ENCODE data around the gene CTDSPL. TPM values are rescaled to one million over a fixed set of nuclear protein-coding genes. Genes with fewer than 3 reads are reported as not detected.

The CTDSPL gene
- total and polyA plus RNA-seq, 4 donors, result 8.4 to 17.2 (median 14.2) TPM

DNA sequence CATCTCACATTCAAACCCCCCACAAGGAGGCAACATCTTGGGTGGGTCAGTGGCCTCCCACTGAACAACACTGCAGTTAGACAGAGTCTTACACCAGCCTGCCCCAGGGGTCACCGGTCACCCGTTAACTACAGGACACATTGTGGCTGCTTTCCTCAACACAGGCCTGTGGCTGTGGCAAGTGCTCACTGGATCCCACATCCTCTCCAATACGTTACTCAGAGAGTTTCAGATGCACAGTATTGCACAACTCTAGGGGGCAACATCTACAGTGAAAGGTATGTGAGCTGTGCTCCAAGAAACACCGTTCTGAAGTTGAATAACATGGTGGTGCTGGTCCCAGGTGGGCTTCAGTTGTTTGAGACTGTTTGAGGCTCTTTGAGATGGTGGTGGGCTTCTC is 41.0 kb downstream of the CTDSPL start:
- Histone ChIP-seq H3K4me1 (ENCODE audit: control insufficient read depth in 4 of 4, insufficient read depth in 4 of 4, low read length in 3 of 4) (peaks cover 0 to 12% (median under 1%) of the 10 kb centered on the region in 4 donors), H3K36me3 (ENCODE audit: control insufficient read depth in 4 of 4, insufficient read depth in 3 of 4, low read depth in 1 of 4, low read length in 3 of 4) (no peaks in the 10 kb centered on the region), H3K27me3 (ENCODE audit: control insufficient read depth in 4 of 4, insufficient read depth in 4 of 4, low read length in 3 of 4) (no peaks in the 10 kb centered on the region), H3K4me3 (ENCODE audit: low read depth in 1 of 3, low read length in 3 of 3) (no peak overlapping the region), H3K9ac (ENCODE audit: low read depth in 1 of 2, low read length in 2 of 2) (no peak overlapping the region), H3K9me3 (ENCODE audit: control insufficient read depth in 4 of 4, low read length in 3 of 4) (no peaks in the 10 kb centered on the region), H3K27ac (ENCODE audit: low read depth in 1 of 2, low read length in 2 of 2) (no peak overlapping the region)
- TF ChIP-seq GABPA (IDR thresholded peaks at IDR 0.05 in 1 of 2, conservative IDR thresholded peaks at IDR 0.05 in 1 of 2) (no peak), TAF1 (conservative IDR thresholded peaks at IDR 0.05) (no peak), RAD21 (IDR thresholded peaks at IDR 0.05) (no peak), YY1 (IDR thresholded peaks at IDR 0.05) (no peak), HNF4G (IDR thresholded peaks at IDR 0.05) (no peak), EGR1 (IDR thresholded peaks at IDR 0.05; ENCODE audit: low read depth in 2 of 2) (no peak), HNF4A (conservative IDR thresholded peaks at IDR 0.05) (no peak)
- TF ChIP-seq, protein P1, sequence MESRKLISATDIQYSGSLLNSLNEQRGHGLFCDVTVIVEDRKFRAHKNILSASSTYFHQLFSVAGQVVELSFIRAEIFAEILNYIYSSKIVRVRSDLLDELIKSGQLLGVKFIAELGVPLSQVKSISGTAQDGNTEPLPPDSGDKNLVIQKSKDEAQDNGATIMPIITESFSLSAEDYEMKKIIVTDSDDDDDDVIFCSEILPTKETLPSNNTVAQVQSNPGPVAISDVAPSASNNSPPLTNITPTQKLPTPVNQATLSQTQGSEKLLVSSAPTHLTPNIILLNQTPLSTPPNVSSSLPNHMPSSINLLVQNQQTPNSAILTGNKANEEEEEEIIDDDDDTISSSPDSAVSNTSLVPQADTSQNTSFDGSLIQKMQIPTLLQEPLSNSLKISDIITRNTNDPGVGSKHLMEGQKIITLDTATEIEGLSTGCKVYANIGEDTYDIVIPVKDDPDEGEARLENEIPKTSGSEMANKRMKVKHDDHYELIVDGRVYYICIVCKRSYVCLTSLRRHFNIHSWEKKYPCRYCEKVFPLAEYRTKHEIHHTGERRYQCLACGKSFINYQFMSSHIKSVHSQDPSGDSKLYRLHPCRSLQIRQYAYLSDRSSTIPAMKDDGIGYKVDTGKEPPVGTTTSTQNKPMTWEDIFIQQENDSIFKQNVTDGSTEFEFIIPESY (IDR thresholded peaks at IDR 0.05), result no peak
- TF ChIP-seq, protein P2, sequence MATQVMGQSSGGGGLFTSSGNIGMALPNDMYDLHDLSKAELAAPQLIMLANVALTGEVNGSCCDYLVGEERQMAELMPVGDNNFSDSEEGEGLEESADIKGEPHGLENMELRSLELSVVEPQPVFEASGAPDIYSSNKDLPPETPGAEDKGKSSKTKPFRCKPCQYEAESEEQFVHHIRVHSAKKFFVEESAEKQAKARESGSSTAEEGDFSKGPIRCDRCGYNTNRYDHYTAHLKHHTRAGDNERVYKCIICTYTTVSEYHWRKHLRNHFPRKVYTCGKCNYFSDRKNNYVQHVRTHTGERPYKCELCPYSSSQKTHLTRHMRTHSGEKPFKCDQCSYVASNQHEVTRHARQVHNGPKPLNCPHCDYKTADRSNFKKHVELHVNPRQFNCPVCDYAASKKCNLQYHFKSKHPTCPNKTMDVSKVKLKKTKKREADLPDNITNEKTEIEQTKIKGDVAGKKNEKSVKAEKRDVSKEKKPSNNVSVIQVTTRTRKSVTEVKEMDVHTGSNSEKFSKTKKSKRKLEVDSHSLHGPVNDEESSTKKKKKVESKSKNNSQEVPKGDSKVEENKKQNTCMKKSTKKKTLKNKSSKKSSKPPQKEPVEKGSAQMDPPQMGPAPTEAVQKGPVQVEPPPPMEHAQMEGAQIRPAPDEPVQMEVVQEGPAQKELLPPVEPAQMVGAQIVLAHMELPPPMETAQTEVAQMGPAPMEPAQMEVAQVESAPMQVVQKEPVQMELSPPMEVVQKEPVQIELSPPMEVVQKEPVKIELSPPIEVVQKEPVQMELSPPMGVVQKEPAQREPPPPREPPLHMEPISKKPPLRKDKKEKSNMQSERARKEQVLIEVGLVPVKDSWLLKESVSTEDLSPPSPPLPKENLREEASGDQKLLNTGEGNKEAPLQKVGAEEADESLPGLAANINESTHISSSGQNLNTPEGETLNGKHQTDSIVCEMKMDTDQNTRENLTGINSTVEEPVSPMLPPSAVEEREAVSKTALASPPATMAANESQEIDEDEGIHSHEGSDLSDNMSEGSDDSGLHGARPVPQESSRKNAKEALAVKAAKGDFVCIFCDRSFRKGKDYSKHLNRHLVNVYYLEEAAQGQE (IDR thresholded peaks at IDR 0.05), result no peak
- TF ChIP-seq, protein P3, sequence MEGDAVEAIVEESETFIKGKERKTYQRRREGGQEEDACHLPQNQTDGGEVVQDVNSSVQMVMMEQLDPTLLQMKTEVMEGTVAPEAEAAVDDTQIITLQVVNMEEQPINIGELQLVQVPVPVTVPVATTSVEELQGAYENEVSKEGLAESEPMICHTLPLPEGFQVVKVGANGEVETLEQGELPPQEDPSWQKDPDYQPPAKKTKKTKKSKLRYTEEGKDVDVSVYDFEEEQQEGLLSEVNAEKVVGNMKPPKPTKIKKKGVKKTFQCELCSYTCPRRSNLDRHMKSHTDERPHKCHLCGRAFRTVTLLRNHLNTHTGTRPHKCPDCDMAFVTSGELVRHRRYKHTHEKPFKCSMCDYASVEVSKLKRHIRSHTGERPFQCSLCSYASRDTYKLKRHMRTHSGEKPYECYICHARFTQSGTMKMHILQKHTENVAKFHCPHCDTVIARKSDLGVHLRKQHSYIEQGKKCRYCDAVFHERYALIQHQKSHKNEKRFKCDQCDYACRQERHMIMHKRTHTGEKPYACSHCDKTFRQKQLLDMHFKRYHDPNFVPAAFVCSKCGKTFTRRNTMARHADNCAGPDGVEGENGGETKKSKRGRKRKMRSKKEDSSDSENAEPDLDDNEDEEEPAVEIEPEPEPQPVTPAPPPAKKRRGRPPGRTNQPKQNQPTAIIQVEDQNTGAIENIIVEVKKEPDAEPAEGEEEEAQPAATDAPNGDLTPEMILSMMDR (IDR thresholded peaks at IDR 0.05; ENCODE audit: low read depth, low read length, missing input control), result no peak
- TF ChIP-seq, protein P4, sequence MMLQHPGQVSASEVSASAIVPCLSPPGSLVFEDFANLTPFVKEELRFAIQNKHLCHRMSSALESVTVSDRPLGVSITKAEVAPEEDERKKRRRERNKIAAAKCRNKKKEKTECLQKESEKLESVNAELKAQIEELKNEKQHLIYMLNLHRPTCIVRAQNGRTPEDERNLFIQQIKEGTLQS (IDR thresholded peaks at IDR 0.05), result no peak
- TF ChIP-seq, protein P5, sequence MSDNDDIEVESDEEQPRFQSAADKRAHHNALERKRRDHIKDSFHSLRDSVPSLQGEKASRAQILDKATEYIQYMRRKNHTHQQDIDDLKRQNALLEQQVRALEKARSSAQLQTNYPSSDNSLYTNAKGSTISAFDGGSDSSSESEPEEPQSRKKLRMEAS (IDR thresholded peaks at IDR 0.05), result no peak
- WGBS, result 80% methylated on average over 4 of the region's 4 CpGs
- DNase-seq (ENCODE audit: low spot score), result no peak

DNA sequence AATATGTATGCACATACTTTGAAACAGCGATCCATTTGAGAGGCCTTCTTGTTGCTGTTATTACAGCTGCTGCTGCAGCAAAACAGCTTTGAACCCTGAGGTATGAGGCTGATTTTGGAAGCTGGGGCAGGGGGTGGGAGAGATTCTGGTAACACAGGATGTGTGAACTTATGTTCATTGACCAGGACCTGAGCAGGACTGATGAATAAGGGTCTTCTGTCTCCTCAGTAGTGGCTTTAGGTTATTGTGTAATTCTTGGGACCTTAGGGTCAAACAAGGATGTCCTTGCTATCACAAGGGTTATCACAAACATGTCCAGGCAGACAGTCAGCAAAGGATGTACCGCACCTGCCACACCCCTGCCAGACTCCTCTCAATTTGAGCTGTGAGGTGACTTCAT is 41.6 kb downstream of the CTDSPL start:
- Histone ChIP-seq H3K9me3 (ENCODE audit: control insufficient read depth in 4 of 4, low read length in 3 of 4) (no peaks in the 10 kb centered on the region), H3K36me3 (ENCODE audit: control insufficient read depth in 4 of 4, insufficient read depth in 3 of 4, low read depth in 1 of 4, low read length in 3 of 4) (no peaks in the 10 kb centered on the region), H3K4me1 (ENCODE audit: control insufficient read depth in 4 of 4, insufficient read depth in 4 of 4, low read length in 3 of 4) (peaks cover 0 to 12% (median under 1%) of the 10 kb centered on the region in 4 donors), H3K9ac (ENCODE audit: low read depth in 1 of 2, low read length in 2 of 2) (no peak overlapping the region), H3K27me3 (ENCODE audit: control insufficient read depth in 4 of 4, insufficient read depth in 4 of 4, low read length in 3 of 4) (no peaks in the 10 kb centered on the region), H3K4me3 (ENCODE audit: low read depth in 1 of 3, low read length in 3 of 3) (no peak overlapping the region), H3K27ac (ENCODE audit: low read depth in 1 of 2, low read length in 2 of 2) (no peak overlapping the region)
- 82% methylated on average over 2 of the region's 2 CpGs for WGBS
- DNase-seq (ENCODE audit: low spot score), result no peak
- TF ChIP-seq, protein P5 (IDR thresholded peaks at IDR 0.05), result no peak
- TF ChIP-seq, protein P2 (IDR thresholded peaks at IDR 0.05), result no peak
- TF ChIP-seq HNF4A (conservative IDR thresholded peaks at IDR 0.05), result no peak
- TF ChIP-seq GABPA (IDR thresholded peaks at IDR 0.05 in 1 of 2, conservative IDR thresholded peaks at IDR 0.05 in 1 of 2), result no peak
- no peak for TF ChIP-seq FOXA1 (IDR thresholded peaks at IDR 0.05)
- TF ChIP-seq, protein P3 (IDR thresholded peaks at IDR 0.05; ENCODE audit: low read depth, low read length, missing input control), result no peak
- no peak for TF ChIP-seq RXRA (IDR thresholded peaks at IDR 0.05)
- no peak for TF ChIP-seq EGR1 (IDR thresholded peaks at IDR 0.05; ENCODE audit: low read depth in 2 of 2)
- no peak for TF ChIP-seq HNF4G (IDR thresholded peaks at IDR 0.05)
- TF ChIP-seq NR2F2 (IDR thresholded peaks at IDR 0.05), result no peak
- TF ChIP-seq, protein P4 (IDR thresholded peaks at IDR 0.05), result no peak
- TF ChIP-seq SP1 (IDR thresholded peaks at IDR 0.05), result no peak
